GM21576 (cell line): ENCODE measurements around the gene DOCK4.

Source experiments
- ATAC-seq: cut with Tn5 transposase; IDR thresholded peaks from one replicate; pipeline ENCODE4 v1.9.1; 2021; ENCODE audit warnings: mild to moderate bottlenecking, moderate library complexity; ENCODE audit not compliant: unreplicated experiment

DOCK4 gene

GRCh38 chr7:111743244-111743847 lies 462.9 kb downstream of the DOCK4 start:
- no peak for ATAC-seq

GRCh38 chr7:111741811-111742240 lies 464.4 kb downstream of the DOCK4 start:
- peak; percentile 96 for ATAC-seq

DNA sequence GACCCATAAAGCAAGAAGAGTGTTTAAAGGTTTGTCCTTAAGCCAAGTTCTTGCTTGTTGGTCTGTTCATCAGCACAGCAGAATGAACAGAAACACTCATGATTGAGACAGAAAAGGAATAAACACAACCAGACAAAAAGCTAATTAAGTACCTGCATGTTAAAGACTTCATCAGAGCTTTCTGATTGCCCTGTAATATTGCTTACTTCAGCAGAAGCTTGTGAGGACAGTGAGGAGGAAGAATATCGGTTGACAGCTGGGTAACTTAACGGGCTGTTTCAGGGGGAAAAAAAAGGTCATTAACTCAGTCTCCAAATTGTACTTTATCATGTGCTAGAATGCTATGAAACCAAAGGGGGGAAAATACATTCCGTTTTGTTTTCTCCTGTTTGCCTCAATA lies 465.3 kb downstream of the DOCK4 start:
- ATAC-seq = no peak

- ATAC-seq = no peak
Measured at GRCh38 chr7:111736552-111736874, 469.7 kb downstream of the DOCK4 start.

GRCh38 chr7:111735661-111736551 lies 470.3 kb downstream of the DOCK4 start:
- ATAC-seq = peak; percentile 66

GRCh38 chr7:111734954-111735660 lies 471.1 kb downstream of the DOCK4 start:
- ATAC-seq = no peak

GRCh38 chr7:111732923-111733322 lies 473.3 kb downstream of the DOCK4 start:
- ATAC-seq = no peak

GRCh38 chr7:111730476-111731300 lies 475.5 kb downstream of the DOCK4 start:
- no peak for ATAC-seq

GRCh38 chr7:111730057-111730456 lies 476.1 kb downstream of the DOCK4 start:
- no peak for ATAC-seq

GRCh38 chr7:111729483-111729882 lies 476.7 kb downstream of the DOCK4 start:
- no peak for ATAC-seq

- ATAC-seq = no peak
Measured at GRCh38 chr7:111728635-111728995, 477.6 kb downstream of the DOCK4 start.

- no peak for ATAC-seq
Measured at GRCh38 chr7:111727905-111728634, 478.1 kb downstream of the DOCK4 start.

DNA sequence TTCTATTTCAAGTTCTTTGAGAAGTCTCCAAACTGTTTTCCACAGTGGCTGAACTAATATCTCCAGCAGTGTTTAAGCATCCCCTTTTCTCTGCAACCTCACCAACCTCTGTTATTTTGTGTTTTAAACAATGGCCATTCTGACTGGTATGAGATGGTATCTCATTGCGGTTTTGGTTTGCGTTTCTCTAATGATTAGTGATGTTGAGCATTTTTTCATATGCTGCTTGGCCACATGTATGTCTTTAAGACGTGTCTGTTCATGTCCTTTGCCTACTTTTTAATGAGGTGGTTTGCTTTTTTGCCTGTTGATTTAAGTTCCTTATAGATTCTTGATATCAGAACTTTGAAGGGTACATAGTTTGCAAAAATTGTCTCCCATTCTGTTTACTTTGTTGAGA lies 487.3 kb downstream of the DOCK4 start:
- no peak for ATAC-seq

DNA sequence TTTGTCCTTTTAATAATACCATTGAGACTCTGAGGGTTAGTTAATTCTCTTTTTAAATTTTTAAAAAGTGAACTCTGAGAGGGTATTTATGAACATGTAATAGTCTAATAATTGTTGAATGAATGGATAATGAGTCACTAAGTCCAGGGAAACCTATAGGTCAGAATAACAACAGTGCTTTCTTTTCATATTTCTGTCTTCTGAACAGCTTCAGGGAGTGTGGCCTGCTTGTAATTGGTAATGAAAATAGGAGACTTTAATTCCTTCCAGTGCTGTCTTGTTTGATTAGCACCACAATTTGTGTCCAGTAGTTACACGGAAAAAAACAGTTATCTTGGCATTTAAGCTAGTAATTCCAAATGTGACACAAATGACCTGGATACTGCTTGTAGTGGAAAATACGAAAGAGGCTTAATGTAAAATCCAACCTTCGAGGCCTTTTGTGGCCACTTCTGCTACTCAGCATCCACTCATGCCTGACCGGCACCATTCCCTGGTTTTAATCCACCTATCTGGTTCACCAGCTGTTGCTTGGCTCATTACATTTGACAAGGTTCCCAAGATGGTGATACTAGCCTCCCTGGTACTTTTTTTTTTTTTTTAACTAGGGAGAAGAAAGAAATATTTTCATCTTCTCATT lies 494.7 kb downstream of the DOCK4 start:
- ATAC-seq = no peak

GRCh38 chr7:111710839-111711380 lies 495.3 kb downstream of the DOCK4 start:
- no peak for ATAC-seq

GRCh38 chr7:111708072-111708471 lies 498.1 kb downstream of the DOCK4 start:
- no peak for ATAC-seq

DNA sequence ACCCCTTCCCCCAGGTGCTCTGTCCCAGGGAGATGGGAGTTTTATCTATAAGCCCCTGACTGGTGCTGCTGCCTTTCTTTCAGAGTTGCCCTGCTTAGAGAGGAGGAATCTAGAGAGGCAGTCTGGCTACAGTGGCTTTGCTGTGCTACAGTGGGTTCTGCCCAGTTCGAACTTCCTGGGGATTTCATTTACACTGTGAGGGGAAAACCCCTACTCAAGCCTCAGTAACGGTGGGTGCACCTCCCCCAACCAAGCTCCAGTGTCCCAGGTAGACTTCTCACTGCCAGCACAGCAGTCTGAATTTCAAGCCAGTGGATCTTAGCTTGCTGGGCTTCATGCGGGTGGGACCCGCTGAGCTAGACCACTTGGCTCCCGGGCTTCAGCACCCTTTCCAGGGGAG lies 500.4 kb downstream of the DOCK4 start:
- ATAC-seq = no peak

- ATAC-seq = no peak
Measured at GRCh38 chr7:111697771-111698170, 508.4 kb downstream of the DOCK4 start.

GRCh38 chr7:111694376-111694775 lies 511.8 kb downstream of the DOCK4 start:
- no peak for ATAC-seq
